ENCODE results near the gene LAT.

LAT gene

DNA sequence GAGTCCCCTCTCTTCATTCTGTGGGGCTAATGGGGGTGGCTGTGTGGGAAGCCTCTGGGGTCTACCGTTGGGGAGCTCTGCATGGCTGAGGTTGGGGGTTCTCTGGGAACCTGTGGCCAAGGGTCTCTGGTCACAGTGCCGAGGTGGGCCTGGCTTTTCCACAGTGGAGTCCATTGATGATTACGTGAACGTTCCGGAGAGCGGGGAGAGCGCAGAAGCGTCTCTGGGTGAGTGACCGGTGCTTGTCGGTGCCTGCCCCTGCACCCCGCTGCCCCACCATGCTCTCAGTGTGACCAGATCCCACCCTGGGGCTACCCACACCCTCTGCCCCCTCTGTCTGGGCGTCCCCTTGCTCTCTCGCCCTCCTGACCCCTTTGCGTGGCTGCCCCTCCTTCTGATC is 4.5 kb downstream of the LAT start:
- no peak overlapping the region for H2AK5ac ChIP-seq (ENCODE audit: low read length, severe bottlenecking)
- no peak overlapping the region for H4K91ac ChIP-seq (ENCODE audit: low read length)
- no peak overlapping the region for H3K9ac ChIP-seq (ENCODE audit: low read length)
- H2AFZ ChIP-seq (ENCODE audit: low read depth, low read length) = no peak overlapping the region
- no peak overlapping the region for H3K4ac ChIP-seq (ENCODE audit: low read depth in 1 of 2, low read length in 2 of 2)
- H2BK5ac ChIP-seq (ENCODE audit: low read depth, low read length, poor library complexity, severe bottlenecking) = no peak overlapping the region
- H3K36me3 ChIP-seq (ENCODE audit: control insufficient read depth in 1 of 2, insufficient read depth in 2 of 2, low read depth in 1 of 2, low read length in 2 of 2) = peaks cover 44 to 65% of the 10 kb centered on the region in 2 experiments
- no peak overlapping the region for H3K4me3 ChIP-seq (ENCODE audit: insufficient read depth in 1 of 2, low read depth in 1 of 2, low read length in 2 of 2)
- no peak overlapping the region for H2BK15ac ChIP-seq (ENCODE audit: low read depth, poor library complexity, severe bottlenecking)
- no peaks in the 10 kb centered on the region for H3K4me1 ChIP-seq (ENCODE audit: control insufficient read depth, insufficient read depth, low read depth, low read length)
- WGBS = 94% methylated on average over 14 of the region's 14 CpGs
- H3K14ac ChIP-seq (ENCODE audit: low read length in 2 of 2) = no peak overlapping the region
- H3K4me2 ChIP-seq (ENCODE audit: low read length, poor library complexity, severe bottlenecking) = no peak overlapping the region
- H2BK12ac ChIP-seq (ENCODE audit: low read length in 2 of 2) = no peak overlapping the region
- H3K9me3 ChIP-seq (ENCODE audit: control insufficient read depth, low read length) = peaks cover 11% of the 10 kb centered on the region
- peaks cover 6% of the 10 kb centered on the region for H3K79me1 ChIP-seq (replicated peaks; ENCODE audit: low read length, poor library complexity, severe bottlenecking)
- no peak overlapping the region for H3K27ac ChIP-seq (ENCODE audit: low read length, poor library complexity, severe bottlenecking)
- no peak overlapping the region for H3K18ac ChIP-seq (ENCODE audit: low read depth in 1 of 2, low read length in 2 of 2)
- H3K27me3 ChIP-seq (ENCODE audit: control insufficient read depth in 1 of 2, insufficient read depth in 1 of 2, low read length in 2 of 2) = peaks cover 0 to 2% of the 10 kb centered on the region in 2 experiments
- H4K8ac ChIP-seq (ENCODE audit: low read length) = no peak overlapping the region
- no peak overlapping the region for H3K23ac ChIP-seq (ENCODE audit: low read length in 2 of 2)
- DNase-seq = no peak
- no peak overlapping the region for H2BK120ac ChIP-seq (ENCODE audit: low read depth, low read length)

DNA sequence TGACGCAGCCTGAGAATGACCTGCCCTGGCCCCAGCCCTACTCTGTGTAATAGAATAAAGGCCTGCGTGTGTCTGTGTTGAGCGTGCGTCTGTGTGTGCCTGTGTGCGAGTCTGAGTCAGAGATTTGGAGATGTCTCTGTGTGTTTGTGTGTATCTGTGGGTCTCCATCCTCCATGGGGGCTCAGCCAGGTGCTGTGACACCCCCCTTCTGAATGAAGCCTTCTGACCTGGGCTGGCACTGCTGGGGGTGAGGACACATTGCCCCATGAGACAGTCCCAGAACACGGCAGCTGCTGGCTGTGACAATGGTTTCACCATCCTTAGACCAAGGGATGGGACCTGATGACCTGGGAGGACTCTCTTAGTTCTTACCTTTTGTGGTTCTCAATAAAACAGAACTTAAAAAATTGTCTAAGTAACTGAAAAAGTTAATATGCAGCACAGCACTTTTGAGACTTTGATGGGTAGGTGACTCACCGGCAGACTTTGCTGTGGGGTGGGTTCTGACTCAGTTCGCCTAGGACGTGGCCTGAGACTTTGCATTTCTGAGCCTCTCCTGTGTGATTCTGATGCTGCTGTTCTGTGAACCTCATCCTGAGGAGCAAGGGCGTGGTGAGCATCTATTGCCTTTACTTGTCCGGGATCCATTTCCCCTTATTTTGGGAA is 5.7 kb downstream of the LAT start:
- no peak overlapping the region for H2BK120ac ChIP-seq (ENCODE audit: low read depth, low read length)
- no peak overlapping the region for H3K4me2 ChIP-seq (ENCODE audit: low read length, poor library complexity, severe bottlenecking)
- H3K4ac ChIP-seq (ENCODE audit: low read depth in 1 of 2, low read length in 2 of 2) = no peak overlapping the region
- no peak overlapping the region for H3K18ac ChIP-seq (ENCODE audit: low read depth in 1 of 2, low read length in 2 of 2)
- no peak overlapping the region for H3K4me3 ChIP-seq (ENCODE audit: insufficient read depth in 1 of 2, low read depth in 1 of 2, low read length in 2 of 2)
- no peak overlapping the region for H2BK12ac ChIP-seq (ENCODE audit: low read length in 2 of 2)
- H3K23ac ChIP-seq (ENCODE audit: low read length in 2 of 2) = no peak overlapping the region
- no peak overlapping the region for H2AK5ac ChIP-seq (ENCODE audit: low read length, severe bottlenecking)
- H3K9ac ChIP-seq (ENCODE audit: low read length) = no peak overlapping the region
- H2BK5ac ChIP-seq (ENCODE audit: low read depth, low read length, poor library complexity, severe bottlenecking) = no peak overlapping the region
- H3K79me1 ChIP-seq (replicated peaks; ENCODE audit: low read length, poor library complexity, severe bottlenecking) = peaks cover 4% of the 10 kb centered on the region
- WGBS = 93% methylated on average over 9 of the region's 11 CpGs
- H2BK15ac ChIP-seq (ENCODE audit: low read depth, poor library complexity, severe bottlenecking) = no peak overlapping the region
- H3K36me3 ChIP-seq (ENCODE audit: control insufficient read depth in 1 of 2, insufficient read depth in 2 of 2, low read depth in 1 of 2, low read length in 2 of 2) = peaks cover 40 to 53% of the 10 kb centered on the region in 2 experiments
- H4K8ac ChIP-seq (ENCODE audit: low read length) = no peak overlapping the region
- no peak overlapping the region for H3K27ac ChIP-seq (ENCODE audit: low read length, poor library complexity, severe bottlenecking)
- H2AFZ ChIP-seq (ENCODE audit: low read depth, low read length) = no peak overlapping the region
- H3K27me3 ChIP-seq (ENCODE audit: control insufficient read depth in 1 of 2, insufficient read depth in 1 of 2, low read length in 2 of 2) = peaks cover 0 to 2% of the 10 kb centered on the region in 2 experiments
- peaks cover 11% of the 10 kb centered on the region for H3K9me3 ChIP-seq (ENCODE audit: control insufficient read depth, low read length)
- H3K14ac ChIP-seq (ENCODE audit: low read length in 2 of 2) = no peak overlapping the region
- no peak for DNase-seq
- no peaks in the 10 kb centered on the region for H3K4me1 ChIP-seq (ENCODE audit: control insufficient read depth, insufficient read depth, low read depth, low read length)
- H4K91ac ChIP-seq (ENCODE audit: low read length) = no peak overlapping the region

DNA sequence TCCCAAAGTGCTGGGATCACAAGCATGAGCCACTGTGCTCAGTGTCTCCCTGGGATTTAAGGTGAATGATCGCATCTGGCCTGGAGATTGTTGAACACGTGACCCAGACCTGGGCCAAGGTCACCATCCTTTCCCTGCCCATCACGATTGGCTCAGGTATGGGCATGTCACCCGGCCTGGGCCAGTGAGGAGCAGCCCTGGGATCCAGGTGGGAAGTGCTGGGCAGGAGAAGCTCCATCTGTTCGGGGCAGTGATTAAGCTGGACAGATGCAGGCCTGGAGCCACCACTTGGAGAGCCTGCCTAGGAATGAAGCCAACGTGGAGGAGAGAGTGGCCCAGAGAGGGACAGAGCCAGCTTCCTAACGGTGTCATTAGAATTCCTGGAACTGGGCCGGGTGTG is 6.8 kb downstream of the LAT start:
- H4K8ac ChIP-seq (ENCODE audit: low read length) = no peak overlapping the region
- H3K79me1 ChIP-seq (replicated peaks; ENCODE audit: low read length, poor library complexity, severe bottlenecking) = no peaks in the 10 kb centered on the region
- no peak overlapping the region for H2BK15ac ChIP-seq (ENCODE audit: low read depth, poor library complexity, severe bottlenecking)
- H3K9me3 ChIP-seq (ENCODE audit: control insufficient read depth, low read length) = peaks cover 8% of the 10 kb centered on the region
- no peak overlapping the region for H3K4ac ChIP-seq (ENCODE audit: low read depth in 1 of 2, low read length in 2 of 2)
- 94% methylated on average over 8 of the region's 8 CpGs for WGBS
- peaks cover 0 to 2% of the 10 kb centered on the region in 2 experiments for H3K27me3 ChIP-seq (ENCODE audit: control insufficient read depth in 1 of 2, insufficient read depth in 1 of 2, low read length in 2 of 2)
- no peak overlapping the region for H3K4me3 ChIP-seq (ENCODE audit: insufficient read depth in 1 of 2, low read depth in 1 of 2, low read length in 2 of 2)
- H3K23ac ChIP-seq (ENCODE audit: low read length in 2 of 2) = no peak overlapping the region
- no peak overlapping the region for H4K91ac ChIP-seq (ENCODE audit: low read length)
- no peak overlapping the region for H2BK120ac ChIP-seq (ENCODE audit: low read depth, low read length)
- no peaks in the 10 kb centered on the region for H3K4me1 ChIP-seq (ENCODE audit: control insufficient read depth, insufficient read depth, low read depth, low read length)
- H2AFZ ChIP-seq (ENCODE audit: low read depth, low read length) = no peak overlapping the region
- H2BK12ac ChIP-seq (ENCODE audit: low read length in 2 of 2) = no peak overlapping the region
- no peak overlapping the region for H3K9ac ChIP-seq (ENCODE audit: low read length)
- no peak overlapping the region for H2AK5ac ChIP-seq (ENCODE audit: low read length, severe bottlenecking)
- peaks cover 28 to 41% of the 10 kb centered on the region in 2 experiments for H3K36me3 ChIP-seq (ENCODE audit: control insufficient read depth in 1 of 2, insufficient read depth in 2 of 2, low read depth in 1 of 2, low read length in 2 of 2)
- H3K4me2 ChIP-seq (ENCODE audit: low read length, poor library complexity, severe bottlenecking) = no peak overlapping the region
- H3K27ac ChIP-seq (ENCODE audit: low read length, poor library complexity, severe bottlenecking) = no peak overlapping the region
- DNase-seq = no peak
- no peak overlapping the region for H3K18ac ChIP-seq (ENCODE audit: low read depth in 1 of 2, low read length in 2 of 2)
- no peak overlapping the region for H3K14ac ChIP-seq (ENCODE audit: low read length in 2 of 2)
- H2BK5ac ChIP-seq (ENCODE audit: low read depth, low read length, poor library complexity, severe bottlenecking) = no peak overlapping the region

DNA sequence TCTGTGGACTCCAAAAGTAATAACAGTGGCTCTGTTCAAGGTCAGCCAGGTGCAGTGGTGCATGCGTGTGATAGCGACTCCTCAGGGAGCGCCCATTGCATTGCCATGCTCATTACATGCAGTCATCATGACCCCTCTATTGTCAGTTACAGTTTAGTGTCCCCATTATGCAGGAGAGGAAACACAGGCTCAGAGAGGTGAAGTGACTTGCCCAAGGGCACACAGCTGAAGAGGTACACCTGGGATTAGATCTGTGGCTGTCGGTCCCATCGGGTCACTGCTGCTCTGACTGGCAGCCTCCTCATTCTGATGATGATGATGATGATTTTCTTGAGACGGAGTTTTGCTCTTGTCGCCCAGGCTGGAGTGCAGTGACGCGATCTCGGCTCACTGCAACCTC is 7.6 kb downstream of the LAT start:
- no peak overlapping the region for H3K14ac ChIP-seq (ENCODE audit: low read length in 2 of 2)

More for the DNA sequence above, 7.6 kb downstream of the LAT start:
- no peak overlapping the region for H2AK5ac ChIP-seq (ENCODE audit: low read length, severe bottlenecking)
- peaks cover under 1% of the 10 kb centered on the region for H3K9me3 ChIP-seq (ENCODE audit: control insufficient read depth, low read length)
- H2AFZ ChIP-seq (ENCODE audit: low read depth, low read length) = no peak overlapping the region
- H2BK15ac ChIP-seq (ENCODE audit: low read depth, poor library complexity, severe bottlenecking) = no peak overlapping the region
- no peak overlapping the region for H2BK120ac ChIP-seq (ENCODE audit: low read depth, low read length)
- H3K27me3 ChIP-seq (ENCODE audit: control insufficient read depth in 1 of 2, insufficient read depth in 1 of 2, low read length in 2 of 2) = peaks cover 0 to 2% of the 10 kb centered on the region in 2 experiments
- H3K23ac ChIP-seq (ENCODE audit: low read length in 2 of 2) = no peak overlapping the region
- no peaks in the 10 kb centered on the region for H3K79me1 ChIP-seq (replicated peaks; ENCODE audit: low read length, poor library complexity, severe bottlenecking)
- no peak overlapping the region for H4K91ac ChIP-seq (ENCODE audit: low read length)
- H3K4me2 ChIP-seq (ENCODE audit: low read length, poor library complexity, severe bottlenecking) = no peak overlapping the region
- H3K27ac ChIP-seq (ENCODE audit: low read length, poor library complexity, severe bottlenecking) = no peak overlapping the region
- H2BK5ac ChIP-seq (ENCODE audit: low read depth, low read length, poor library complexity, severe bottlenecking) = no peak overlapping the region
- H3K36me3 ChIP-seq (ENCODE audit: control insufficient read depth in 1 of 2, insufficient read depth in 2 of 2, low read depth in 1 of 2, low read length in 2 of 2) = peaks cover 20 to 35% of the 10 kb centered on the region in 2 experiments
- no peaks in the 10 kb centered on the region for H3K4me1 ChIP-seq (ENCODE audit: control insufficient read depth, insufficient read depth, low read depth, low read length)
- no peak overlapping the region for H3K9ac ChIP-seq (ENCODE audit: low read length)
- H3K4ac ChIP-seq (ENCODE audit: low read depth in 1 of 2, low read length in 2 of 2) = no peak overlapping the region
- H4K8ac ChIP-seq (ENCODE audit: low read length) = no peak overlapping the region
- no peak overlapping the region for H2BK12ac ChIP-seq (ENCODE audit: low read length in 2 of 2)
- DNase-seq = no peak
- no peak overlapping the region for H3K18ac ChIP-seq (ENCODE audit: low read depth in 1 of 2, low read length in 2 of 2)
- no peak overlapping the region for H3K4me3 ChIP-seq (ENCODE audit: insufficient read depth in 1 of 2, low read depth in 1 of 2, low read length in 2 of 2)
- 95% methylated on average over 9 of the region's 10 CpGs for WGBS
